KMS-11 (cell line): Measurements from ENCODE around the gene EPHA5.

ENCODE experiments used
- H2AFZ ChIP-seq: fragments of 200-600 bp; sonication (generic); 2 replicates; pipeline ENCODE4 v1.6.1; 2016; ENCODE audit warnings: antibody characterized with exemption, mixed run types, low read depth
- H3K27ac ChIP-seq: fragments of 200-600 bp; sonication (generic); 2 replicates; pipeline ENCODE4 v1.6.1; 2016; ENCODE audit warnings: mild to moderate bottlenecking, mixed run types
- H3K27me3 ChIP-seq: fragments of 200-600 bp; sonication (generic); 2 replicates; pipeline ENCODE4 v1.6.1; 2017; ENCODE audit warnings: mild to moderate bottlenecking, low read depth, mixed run types, moderate library complexity; ENCODE audit not compliant: insufficient read depth
- H3K36me3 ChIP-seq: fragments of 200-600 bp; sonication (generic); 2 replicates; pipeline ENCODE4 v1.6.1; 2017; ENCODE audit warnings: mild to moderate bottlenecking, mixed run types; ENCODE audit not compliant: insufficient read depth
- H3K4me1 ChIP-seq: fragments of 200-600 bp; sonication (generic); 2 replicates; pipeline ENCODE4 v1.6.1; 2016; ENCODE audit warnings: mild to moderate bottlenecking, low read depth, mixed run types; ENCODE audit not compliant: poor library complexity, severe bottlenecking
- H3K4me2 ChIP-seq: fragments of 200-600 bp; sonication (generic); 2 replicates; pipeline ENCODE4 v1.7.0; 2016; ENCODE audit warnings: mild to moderate bottlenecking, mixed run types
- H3K4me3 ChIP-seq: fragments of 200-600 bp; sonication (generic); IDR thresholded peaks from 2 replicates; pipeline ENCODE4 v1.6.1; 2017; ENCODE audit warnings: low read depth, low read length, mixed read lengths; ENCODE audit not compliant: insufficient read depth
- H3K79me2 ChIP-seq: fragments of 200-600 bp; sonication (generic); 2 replicates; pipeline ENCODE4 v1.6.1; 2016; ENCODE audit warnings: low read depth, mixed run types; ENCODE audit not compliant: insufficient read depth
- H3K9ac ChIP-seq: fragments of 200-600 bp; sonication (generic); 2 replicates; pipeline ENCODE4 v1.6.1; 2016; ENCODE audit warnings: mild to moderate bottlenecking, mixed run types
- H4K20me1 ChIP-seq: fragments of 200-600 bp; sonication (generic); 2 replicates; pipeline ENCODE4 v1.6.1; 2016; ENCODE audit warnings: mild to moderate bottlenecking, mixed run types; ENCODE audit not compliant: insufficient read depth
- TF ChIP-seq, protein P1 (sequence below): fragments of 200-600 bp; sonication (generic); conservative IDR thresholded peaks from 2 replicates; pipeline ENCODE4 v1.6.1; 2017; ENCODE audit warnings: low read depth, mild to moderate bottlenecking, antibody characterized with exemption, low read length, moderate library complexity, mixed read lengths

EPHA5 gene

DNA sequence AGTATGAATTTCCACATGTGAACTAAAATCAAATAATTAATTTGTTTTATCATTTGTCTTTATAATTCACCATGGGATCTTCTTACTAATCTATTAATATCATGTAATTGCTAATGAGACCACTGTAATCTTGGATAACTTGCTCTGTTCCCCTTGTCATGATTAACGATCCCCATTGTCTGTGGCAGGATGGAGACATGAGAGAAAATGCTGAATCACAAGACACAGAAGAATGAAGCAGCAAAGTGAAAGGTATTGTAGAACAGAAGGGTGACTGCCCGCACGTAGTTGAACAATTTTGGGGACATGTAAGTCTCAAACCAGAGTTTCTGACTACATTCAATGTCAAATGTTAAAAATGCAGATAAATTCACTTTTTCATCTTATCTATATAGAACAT is 135.2 kb downstream of the EPHA5 start:
- TF ChIP-seq, protein P1, sequence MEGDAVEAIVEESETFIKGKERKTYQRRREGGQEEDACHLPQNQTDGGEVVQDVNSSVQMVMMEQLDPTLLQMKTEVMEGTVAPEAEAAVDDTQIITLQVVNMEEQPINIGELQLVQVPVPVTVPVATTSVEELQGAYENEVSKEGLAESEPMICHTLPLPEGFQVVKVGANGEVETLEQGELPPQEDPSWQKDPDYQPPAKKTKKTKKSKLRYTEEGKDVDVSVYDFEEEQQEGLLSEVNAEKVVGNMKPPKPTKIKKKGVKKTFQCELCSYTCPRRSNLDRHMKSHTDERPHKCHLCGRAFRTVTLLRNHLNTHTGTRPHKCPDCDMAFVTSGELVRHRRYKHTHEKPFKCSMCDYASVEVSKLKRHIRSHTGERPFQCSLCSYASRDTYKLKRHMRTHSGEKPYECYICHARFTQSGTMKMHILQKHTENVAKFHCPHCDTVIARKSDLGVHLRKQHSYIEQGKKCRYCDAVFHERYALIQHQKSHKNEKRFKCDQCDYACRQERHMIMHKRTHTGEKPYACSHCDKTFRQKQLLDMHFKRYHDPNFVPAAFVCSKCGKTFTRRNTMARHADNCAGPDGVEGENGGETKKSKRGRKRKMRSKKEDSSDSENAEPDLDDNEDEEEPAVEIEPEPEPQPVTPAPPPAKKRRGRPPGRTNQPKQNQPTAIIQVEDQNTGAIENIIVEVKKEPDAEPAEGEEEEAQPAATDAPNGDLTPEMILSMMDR, result no peak
- Histone ChIP-seq H3K27me3 (no peaks in the 10 kb centered on the region), H3K4me3 (no peak overlapping the region), H3K9ac (no peak overlapping the region), H3K4me1 (no peaks in the 10 kb centered on the region), H3K79me2 (no peaks in the 10 kb centered on the region), H4K20me1 (no peaks in the 10 kb centered on the region), H3K36me3 (no peaks in the 10 kb centered on the region), H3K4me2 (no peak overlapping the region), H3K27ac (no peak overlapping the region), H2AFZ (no peak overlapping the region)

DNA sequence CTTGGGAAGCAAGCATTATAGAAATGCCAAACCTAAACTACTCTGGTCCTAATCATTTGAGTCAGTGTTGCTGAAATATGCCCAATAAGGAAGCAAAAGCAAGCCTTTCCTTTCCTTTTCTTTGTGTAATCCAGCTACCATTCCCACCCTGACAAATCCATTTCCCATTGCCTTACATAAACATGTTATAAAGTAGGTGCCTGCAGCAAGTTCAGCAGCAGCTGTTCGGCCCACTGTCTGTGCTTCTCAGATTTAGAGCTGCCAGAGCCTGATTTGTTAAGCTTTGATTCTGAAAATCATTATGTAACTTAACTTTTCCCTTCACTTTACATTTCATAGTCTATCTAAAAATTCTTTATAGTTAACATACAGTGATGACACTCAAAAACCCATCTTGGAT is 148.6 kb downstream of the EPHA5 start:
- H3K27me3 ChIP-seq, result no peaks in the 10 kb centered on the region
- H3K79me2 ChIP-seq, result no peaks in the 10 kb centered on the region
- TF ChIP-seq, protein P1, result no peak
- no peak overlapping the region for H3K4me3 ChIP-seq
- no peaks in the 10 kb centered on the region for H4K20me1 ChIP-seq
- no peaks in the 10 kb centered on the region for H3K4me1 ChIP-seq
- no peak overlapping the region; the same call in 1 of the 2 replicates for H2AFZ ChIP-seq
- H3K9ac ChIP-seq, result no peak overlapping the region
- no peaks in the 10 kb centered on the region for H3K36me3 ChIP-seq
- H3K4me2 ChIP-seq, result no peak overlapping the region
- no peak overlapping the region for H3K27ac ChIP-seq

DNA sequence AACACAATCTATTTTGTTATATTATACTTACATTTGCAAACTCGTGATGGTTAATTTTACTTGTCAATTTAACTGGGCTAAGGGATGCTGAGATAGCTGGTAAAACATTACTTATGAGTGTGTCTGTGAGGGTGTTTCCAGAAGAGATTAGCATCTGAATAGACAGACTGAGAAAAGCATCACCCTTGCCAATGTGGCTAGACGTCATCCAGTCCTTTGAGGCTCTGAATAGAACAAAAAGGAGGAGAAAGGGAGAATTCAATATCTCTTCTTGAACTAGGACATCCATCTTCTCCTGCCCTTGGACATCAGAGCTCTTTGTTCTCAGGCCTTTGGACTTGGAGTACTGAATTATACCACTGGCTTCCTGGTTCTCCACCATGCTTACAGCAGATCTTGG is 154.6 kb downstream of the EPHA5 start:
- H3K4me2 ChIP-seq, result no peak overlapping the region
- H3K9ac ChIP-seq, result no peak overlapping the region
- no peaks in the 10 kb centered on the region for H3K4me1 ChIP-seq
- no peak overlapping the region for H3K27ac ChIP-seq
- no peaks in the 10 kb centered on the region for H3K79me2 ChIP-seq
- TF ChIP-seq, protein P1, result no peak
- H4K20me1 ChIP-seq, result no peaks in the 10 kb centered on the region
- H3K4me3 ChIP-seq, result no peak overlapping the region
- H3K27me3 ChIP-seq, result no peaks in the 10 kb centered on the region
- no peak overlapping the region for H2AFZ ChIP-seq
- H3K36me3 ChIP-seq, result no peaks in the 10 kb centered on the region

DNA sequence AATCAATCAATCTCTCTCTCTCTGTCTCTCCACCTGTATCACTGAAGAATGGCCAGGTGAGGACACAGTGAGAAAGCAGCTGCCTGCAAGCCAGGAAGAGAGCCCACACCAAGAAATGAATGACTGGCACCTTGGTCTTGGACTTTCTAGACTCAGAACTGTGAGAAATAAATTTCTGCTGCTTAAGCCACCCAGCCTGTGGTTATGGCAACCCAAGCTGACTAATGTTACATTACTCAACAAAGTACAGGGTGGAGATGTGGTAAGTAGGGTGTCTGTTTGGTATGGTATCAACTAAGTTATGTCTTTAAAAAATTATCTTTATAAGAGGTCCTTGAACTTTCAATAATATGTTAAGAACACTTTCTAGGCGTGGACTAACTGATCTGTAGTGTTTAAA is 159.3 kb downstream of the EPHA5 start:
- TF ChIP-seq, protein P1, result no peak
- no peak overlapping the region for H3K4me3 ChIP-seq
- no peaks in the 10 kb centered on the region for H3K27me3 ChIP-seq
- H3K36me3 ChIP-seq, result no peaks in the 10 kb centered on the region
- H3K4me1 ChIP-seq, result no peaks in the 10 kb centered on the region
- H3K4me2 ChIP-seq, result no peak overlapping the region
- no peaks in the 10 kb centered on the region for H4K20me1 ChIP-seq
- no peak overlapping the region for H3K27ac ChIP-seq
- no peak overlapping the region for H2AFZ ChIP-seq
- no peak overlapping the region for H3K9ac ChIP-seq
- H3K79me2 ChIP-seq, result no peaks in the 10 kb centered on the region

DNA sequence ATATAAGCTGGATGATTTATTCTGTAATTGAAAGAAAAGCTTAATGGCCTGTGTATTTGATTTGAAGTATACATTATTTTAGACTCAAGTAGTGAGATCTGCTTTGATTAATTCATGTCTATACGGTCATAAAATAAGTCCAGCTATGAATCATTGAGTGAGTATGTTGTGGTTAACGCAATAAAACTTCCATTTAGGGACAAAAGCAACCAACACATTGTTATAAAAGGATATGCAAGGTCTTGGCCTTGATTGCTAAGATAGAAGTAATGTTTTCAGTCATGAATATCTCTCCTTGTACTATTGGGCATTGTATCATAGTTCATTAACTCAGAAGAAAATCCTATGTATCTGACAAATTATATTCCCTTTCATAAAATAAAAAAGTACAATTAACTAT is 162.1 kb downstream of the EPHA5 start:
- H3K9ac ChIP-seq, result no peak overlapping the region
- H2AFZ ChIP-seq, result no peak overlapping the region
- H3K4me3 ChIP-seq, result no peak overlapping the region
- no peaks in the 10 kb centered on the region for H3K4me1 ChIP-seq
- no peak overlapping the region for H3K27ac ChIP-seq
- H3K4me2 ChIP-seq, result no peak overlapping the region
- no peaks in the 10 kb centered on the region for H4K20me1 ChIP-seq
- H3K36me3 ChIP-seq, result no peaks in the 10 kb centered on the region
- TF ChIP-seq, protein P1, result no peak
- H3K27me3 ChIP-seq, result no peaks in the 10 kb centered on the region
- no peaks in the 10 kb centered on the region for H3K79me2 ChIP-seq
